Kasumi-1 (cell line): Measurements from ENCODE around the gene MLST8.
"Not testable (repeated sequence)": the region's sequence is repeated elsewhere in the genome, so short reads cannot be mapped to it uniquely, and the experiment has no call there.

Experiments used
- DNase-seq, 2 experiments: peaks; one replicate each; lab custom pipeline; 2025; lab: John Stamatoyannopoulos, UW

MLST8 gene

GRCh38 chr16:2246301-2246885 is 41.1 kb downstream of the MLST8 start:
- DNase-seq = no peak

GRCh38 chr16:2250652-2251295 is 45.5 kb downstream of the MLST8 start:
- peak in 1 of 2 experiments; percentile 6 for DNase-seq

- peak; percentile 32 to 58 for DNase-seq
Measured at GRCh38 chr16:2251296-2252111, 46.2 kb downstream of the MLST8 start, which contains the start of gene ECI1. TSS of gene ECI1 (minus strand) at chr16:2251587. CDS start at chr16:2251566, 21 bp downstream.

- no peak for DNase-seq
Measured at GRCh38 chr16:2252806-2253148, 47.5 kb downstream of the MLST8 start.

GRCh38 chr16:2253293-2253692 is 48.0 kb downstream of the MLST8 start:
- no peak for DNase-seq

GRCh38 chr16:2256531-2257140 is 51.4 kb downstream of the MLST8 start:
- no peak for DNase-seq

GRCh38 chr16:2257726-2258125 is 52.5 kb downstream of the MLST8 start:
- DNase-seq = no peak

GRCh38 chr16:2258530-2258929 is 53.3 kb downstream of the MLST8 start:
- DNase-seq = not testable (repeated sequence)
